NK-92 (cell line): ENCODE measurements around the gene PACS1.

Experiments
- DNase-seq: peaks from one replicate; lab custom pipeline; 2025; ENCODE audit not compliant: unreplicated experiment; lab: John Stamatoyannopoulos, UW

The PACS1 gene

DNA sequence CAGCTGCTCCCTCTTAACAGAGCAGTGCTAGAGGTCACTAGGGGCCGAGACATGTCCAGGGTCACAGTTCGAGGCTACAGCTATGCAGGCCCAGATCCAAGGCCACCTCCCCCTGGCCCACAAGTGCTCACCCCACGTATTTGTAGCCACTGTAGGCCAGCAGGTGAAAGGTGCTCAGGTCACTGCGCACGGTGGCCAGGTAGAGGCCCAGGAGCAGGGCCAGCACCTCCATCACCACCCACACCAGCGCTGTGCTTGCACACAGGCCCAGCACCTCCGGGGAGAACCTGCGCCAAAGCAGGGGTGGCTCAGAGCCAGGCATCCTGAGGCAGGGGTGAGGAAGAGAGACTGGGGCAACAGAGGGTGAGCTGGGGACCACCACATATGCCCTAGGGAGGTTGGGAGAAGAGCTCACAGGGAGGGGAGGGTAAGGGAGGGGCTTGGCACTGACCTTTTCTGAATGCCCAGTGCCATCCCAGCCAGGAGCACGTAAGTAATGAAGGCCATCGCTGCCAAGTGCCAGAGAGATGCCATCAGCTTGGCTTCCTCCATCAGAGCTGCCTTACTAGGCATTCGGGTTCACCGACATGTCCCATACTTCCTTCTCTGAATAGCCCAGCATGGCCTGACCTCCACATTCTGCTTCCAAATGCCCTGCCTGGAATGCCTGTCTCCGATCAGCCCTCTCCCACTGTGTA, 215.3 kb downstream of the PACS1 start:
- DNase-seq, result no peak

DNA sequence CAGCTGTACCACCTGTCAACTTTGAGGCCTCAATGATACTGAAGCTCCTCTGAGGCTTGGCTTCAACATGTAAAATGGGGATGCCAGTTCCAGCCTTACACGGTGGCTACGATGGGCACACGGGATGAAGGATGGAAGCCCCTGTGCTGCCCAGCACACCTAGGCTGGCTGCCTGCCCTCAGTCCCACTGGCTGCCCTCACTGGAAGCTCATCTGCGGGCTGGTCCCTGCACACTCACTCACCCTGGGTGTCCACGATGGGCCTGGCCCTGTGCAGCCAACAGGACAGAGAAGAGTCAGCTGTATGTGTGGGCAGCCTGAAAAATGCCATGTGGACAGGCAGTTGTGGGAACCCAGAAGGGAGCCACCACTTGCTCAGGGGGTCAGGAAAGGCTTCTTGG, 216.6 kb downstream of the PACS1 start:
- DNase-seq, result no peak

DNA sequence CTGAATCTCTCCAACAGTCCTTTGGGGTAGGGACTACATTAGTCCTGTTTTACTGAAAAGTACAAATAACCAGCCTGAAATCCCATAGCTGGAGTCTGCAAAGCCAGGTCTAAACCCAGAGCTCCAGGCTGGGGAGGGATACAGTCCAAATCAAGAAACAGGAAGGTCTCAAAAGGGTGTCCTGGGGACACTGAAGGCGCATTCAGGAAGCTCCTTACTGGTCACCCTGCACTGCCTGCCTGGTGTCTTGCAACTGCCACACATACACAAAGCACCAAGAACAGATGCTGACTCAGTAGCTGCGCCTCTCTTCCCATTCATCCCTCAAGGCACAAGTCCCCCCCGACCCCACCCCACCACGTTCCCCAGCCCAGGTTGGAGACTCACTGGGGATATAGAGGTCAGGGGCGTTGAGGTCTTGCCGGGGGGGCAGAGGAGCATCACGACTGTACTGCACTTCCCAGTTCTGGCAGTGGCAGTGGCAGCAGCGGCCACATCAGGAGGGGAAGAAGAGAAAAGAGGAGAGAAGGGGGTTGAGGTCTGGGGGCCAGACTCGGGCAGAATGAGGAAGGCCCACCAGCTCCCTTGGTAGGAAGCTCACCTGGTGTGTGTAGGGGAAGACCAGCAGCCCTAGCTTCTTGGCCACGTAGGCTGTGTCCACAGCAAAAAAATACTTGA, 217.3 kb downstream of the PACS1 start:
- DNase-seq, result no peak

DNA sequence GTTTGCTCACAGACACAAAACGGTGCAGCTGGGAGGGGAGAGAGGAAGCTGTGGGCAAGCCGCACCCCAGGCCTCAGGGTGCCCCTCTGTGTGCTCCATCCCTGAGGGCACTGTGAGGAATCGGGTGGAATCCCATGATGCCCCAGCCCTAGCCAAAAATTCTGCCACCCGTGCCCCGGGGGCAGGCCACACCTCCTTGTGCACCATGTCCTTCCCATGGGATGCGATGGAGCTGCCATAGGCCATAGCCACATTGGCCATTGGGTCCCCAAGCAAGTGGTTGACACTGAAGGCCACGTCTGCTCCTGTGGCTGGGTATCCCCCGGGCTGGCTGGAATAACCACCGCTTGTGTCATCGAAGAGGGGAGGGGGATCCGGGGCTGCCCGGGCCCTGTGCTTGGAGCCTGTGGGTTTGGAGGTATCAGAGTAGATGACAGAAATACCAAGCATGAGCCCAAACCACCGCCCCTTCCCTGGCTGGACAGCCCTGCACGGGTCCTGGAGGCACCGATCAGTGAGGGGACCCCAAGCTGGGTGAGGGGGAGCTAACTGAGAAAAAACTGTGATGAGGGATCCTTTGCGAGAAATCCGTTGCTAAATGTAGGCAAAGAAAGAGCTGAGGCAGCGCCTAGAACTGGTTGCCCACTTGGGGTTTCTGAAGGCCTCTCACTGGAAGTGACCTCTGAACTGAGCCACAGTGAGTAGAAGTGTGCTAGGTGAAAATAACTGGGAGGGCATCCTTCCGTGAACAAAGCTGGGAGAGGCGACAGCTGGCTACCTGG, 218.0 kb downstream of the PACS1 start:
- no peak for DNase-seq

DNA sequence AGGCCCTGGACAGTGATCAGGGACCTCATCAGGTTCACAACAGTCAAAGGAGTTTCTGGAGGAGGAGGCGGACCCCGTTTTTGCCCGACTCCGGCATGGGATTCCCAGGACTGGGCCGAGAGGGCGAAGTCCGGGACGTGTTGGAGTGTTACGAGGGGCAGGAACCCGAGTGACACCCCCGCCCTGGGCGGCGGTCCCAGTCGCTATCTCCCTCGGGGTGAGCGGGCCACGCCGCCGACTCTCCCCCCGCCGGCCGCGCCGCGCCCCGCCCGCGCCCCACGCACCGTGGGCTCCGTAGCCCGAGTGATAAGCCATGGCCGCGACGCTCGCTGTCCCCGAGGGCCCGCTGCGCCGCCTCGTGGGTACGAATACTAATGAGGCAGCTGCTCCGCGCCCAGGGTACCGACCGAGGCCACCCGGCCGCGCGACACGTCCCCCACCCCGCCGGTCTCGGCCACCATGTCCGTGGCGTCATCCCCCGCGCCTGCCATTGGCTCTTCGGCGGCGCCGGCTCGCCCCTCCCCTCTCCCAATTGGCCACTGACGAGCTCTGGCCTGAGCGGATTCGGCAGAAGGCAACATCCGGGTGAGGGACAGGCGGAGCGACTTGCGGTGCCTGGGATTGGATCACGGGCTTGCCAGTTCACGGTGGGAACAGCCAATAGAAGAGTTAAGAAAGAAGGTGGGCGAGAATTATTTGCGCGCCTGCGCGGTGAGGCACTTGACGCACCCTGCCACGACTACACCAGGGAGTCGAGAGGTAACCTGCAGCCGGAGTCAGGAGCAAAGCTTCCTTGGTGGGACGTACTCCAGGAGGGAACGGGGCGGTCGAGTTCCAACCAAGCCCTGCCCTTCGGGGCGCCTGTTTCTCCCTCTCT, 218.8 kb downstream of the PACS1 start, which contains the start of gene YIF1A:
Gene YIF1A (minus strand): TSS at position 473 of the 877 bp plus-strand sequence. CDS start 158 bp downstream, at position 315.
- DNase-seq, result peak; percentile 97

DNA sequence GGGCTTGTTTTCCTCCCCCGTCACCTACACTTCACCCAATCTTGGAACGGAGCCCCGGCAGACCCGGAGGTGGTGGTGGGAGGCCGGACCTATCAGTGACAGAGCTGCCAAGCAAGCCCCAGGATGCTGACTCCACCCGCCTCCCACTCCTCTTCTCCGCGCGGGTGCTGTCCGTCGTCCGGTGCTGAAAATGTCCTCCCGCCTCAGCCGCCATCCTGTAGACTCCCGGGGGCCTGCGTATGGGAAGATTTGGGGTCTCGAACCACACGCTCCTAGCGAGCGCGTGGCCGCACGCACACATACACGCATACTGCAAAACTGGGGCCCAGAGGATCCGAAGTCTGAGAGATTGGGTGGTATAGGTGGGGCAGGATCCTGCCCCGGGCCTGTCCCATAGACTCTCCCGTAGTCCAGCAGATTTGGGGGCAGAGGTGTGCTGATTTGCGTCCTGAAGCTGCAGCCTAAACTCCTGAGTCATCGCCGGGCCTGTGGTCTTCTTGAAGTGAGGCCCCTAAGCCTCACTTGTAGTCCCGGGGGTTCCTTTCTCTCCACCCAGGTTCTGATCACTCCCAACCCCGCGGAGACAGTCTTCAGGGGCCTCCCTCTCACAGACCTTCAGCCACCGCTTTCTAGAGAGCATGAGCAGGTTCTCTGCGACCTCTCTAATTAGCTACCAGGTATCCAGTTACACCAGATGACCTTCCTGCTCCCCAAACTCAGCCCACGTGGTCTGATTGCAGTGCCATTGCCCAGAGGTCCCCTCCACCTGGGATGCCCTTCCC, 219.7 kb downstream of the PACS1 start:
- DNase-seq, result no peak

DNA sequence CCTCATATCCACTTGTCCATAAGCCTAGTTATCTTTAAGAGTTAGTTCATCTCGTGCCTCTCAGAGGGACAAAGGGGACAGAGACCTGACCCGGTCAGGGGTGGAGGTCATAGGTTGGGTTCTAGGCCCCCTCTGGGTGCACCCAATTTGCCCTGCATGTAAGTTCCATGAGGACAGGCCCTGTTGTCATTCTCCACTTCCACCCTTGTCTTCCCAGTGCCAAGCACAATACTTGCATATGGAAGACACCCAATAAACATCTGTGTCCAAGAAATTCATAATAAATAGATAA, 220.2 kb downstream of the PACS1 start:
- no peak for DNase-seq

DNA sequence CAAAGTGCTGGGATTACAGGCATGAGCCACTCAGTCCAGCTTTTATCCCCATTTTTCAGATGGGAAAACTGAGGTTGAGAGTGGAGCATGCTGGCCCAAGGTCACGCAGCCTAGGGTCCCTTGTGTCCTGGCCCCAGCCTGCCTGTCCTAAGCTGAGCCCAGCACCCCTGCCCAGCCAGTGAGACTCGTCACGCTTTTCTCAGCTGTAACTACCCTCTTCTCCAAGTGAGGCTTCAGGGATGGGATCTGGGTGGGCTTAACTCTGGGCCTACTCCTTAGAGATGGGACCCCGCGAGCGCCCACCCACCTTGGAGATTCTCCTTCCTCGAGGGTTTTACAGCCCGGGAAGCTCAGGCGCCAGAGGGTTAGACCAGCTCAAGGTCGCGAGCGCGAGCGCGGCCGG, 221.2 kb downstream of the PACS1 start:
- no peak for DNase-seq

DNA sequence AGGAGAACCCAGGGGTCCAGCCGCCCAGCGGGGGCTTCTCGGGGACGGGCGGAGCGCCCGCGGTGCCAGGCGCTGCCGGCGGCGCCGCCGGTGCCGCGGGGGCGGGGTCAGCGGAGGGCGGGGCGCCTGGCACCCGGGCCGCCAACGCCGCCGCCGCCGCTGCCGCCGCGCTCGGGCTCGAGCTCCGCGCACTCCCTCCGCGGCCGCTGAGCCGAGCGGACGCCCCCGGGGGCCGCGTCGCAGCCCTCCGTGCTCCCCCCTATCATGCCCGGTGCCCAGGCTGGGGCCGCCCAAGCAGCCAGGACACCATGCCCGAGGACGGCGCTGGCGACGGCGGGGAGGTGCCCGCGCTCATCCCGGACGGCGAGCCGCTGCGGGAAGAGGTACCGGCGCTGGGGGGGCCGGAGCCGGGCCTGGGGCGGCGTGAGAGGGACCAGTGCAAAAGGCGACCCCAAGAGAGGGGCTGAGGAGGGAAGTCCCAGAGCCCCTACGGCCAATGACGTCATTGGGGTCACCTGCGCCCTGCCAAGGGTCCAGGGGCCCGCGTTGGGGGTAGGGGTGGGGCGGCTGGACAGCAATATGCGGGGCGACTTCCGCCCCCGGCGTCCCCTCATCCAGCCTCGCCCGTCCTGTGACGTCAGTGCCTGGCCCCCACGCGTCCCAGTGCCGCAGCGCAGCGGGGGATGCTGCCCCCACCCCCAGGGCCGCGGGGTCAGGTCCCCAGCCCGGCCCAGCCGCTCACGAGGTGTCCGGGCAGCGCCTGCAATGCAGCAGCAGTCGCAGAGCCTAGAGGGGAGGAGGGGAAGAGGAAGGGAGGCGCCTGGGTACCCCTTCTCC, 221.9 kb downstream of the PACS1 start, which contains the start of gene TMEM151A:
Gene TMEM151A (plus strand): TSS at position 189 of the 837 bp plus-strand sequence. CDS start 120 bp downstream, at position 309.
- no peak for DNase-seq

DNA sequence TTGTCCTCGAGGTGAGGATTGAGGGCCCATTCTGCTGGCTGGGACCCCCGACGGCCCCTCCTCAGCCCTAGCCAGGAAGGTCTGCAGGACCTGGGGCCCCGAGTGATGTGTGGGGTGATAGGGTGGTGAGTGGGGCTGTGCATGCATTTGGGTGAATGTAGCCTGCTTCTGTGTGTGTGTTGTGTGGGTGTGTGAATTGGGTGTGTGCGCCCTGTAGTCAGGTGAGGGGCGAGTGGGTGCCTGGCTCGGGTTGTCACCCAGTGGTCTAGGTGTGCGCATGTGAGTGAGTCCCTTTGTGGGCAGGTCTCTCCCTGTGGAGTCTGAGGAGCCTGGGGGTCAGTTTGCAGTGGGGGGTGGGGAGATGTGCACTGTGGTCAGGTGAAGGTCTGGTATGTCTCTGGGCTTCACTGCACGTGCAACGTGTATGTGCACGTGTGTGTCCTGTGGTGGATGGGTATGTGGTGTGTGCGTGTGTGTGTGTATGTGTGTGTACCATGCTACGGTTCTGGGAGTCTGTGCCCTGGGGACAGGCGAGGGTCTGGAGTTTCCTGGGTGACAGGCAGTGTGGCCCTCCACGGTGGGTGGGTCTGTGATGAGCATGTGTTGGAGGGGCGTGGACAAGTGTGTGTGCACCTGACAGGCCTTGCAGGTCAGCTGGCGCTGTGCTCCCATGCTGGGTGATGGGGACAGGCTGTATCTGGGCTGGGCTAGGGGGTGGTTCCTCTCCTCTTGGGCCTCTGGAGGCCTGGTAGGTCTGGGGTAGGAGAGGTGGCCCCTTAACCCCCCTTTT, 222.7 kb downstream of the PACS1 start:
- no peak for DNase-seq

DNA sequence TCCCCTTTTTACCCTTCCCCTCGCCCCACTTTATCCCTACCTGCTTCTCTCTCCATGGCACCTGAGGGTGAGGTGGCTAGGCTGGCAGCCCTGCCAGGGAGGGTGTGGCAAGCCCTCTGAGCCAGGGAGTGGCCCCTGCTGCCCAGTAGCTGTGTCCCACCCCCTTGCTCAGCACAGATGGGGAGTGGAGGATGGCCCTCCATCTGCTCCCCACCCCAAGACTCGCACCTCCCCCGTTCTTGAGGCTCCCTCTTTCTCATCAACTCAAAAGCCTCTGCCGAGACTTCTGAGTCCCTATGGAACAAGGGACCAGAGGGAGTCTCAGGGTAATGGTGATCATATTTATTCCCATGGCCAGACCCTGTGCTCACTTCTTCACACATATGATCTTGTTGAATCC, 223.3 kb downstream of the PACS1 start:
- DNase-seq, result no peak

DNA sequence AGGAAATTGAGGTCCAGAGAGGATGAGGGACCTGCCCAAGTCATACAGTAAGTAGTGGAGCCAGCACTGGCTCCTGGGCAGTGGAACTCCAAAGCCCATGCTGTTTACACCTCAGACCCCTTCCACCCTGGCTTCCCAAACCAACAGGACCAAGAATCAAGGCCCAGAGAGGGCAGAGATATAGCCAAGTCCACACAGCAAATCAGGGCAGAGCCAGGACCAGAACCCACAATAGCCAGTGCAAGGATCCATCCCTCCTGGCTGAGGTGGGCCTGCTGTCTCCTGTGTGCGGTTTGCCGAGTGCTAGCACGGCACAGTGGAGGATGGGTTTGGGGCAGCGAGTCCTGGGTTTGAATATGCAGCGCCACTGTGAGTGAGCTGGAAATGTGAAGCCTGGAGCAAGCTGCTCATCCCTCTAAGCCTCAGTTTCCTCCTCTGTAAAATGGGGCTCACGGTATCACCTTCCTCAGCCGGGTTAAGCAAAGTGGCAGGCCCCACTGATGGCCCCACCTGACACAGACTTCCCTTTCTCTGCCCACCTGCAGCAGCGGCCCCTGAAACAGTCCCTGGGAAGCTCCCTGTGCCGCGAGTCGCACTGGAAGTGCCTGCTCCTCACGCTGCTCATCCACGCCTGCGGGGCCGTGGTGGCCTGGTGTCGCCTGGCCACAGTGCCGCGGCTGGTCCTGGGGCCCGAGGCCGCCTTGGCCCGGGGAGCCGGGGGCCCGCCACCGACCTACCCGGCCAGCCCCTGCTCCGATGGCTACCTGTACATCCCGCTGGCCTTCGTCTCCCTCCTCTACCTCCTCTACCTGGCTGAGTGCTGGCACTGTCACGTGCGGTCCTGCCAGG, 223.9 kb downstream of the PACS1 start:
- no peak for DNase-seq
